Stomach (tissue), 9 donors: ENCODE results near the gene KIAA1671. TPM values are rescaled to one million over a fixed set of nuclear protein-coding genes. Genes with fewer than 3 reads are reported as not detected.

Experiments
- DNase-seq, 2 donors: peaks; one replicate each; pipeline versions ENCODE4 v3.0.0 to v3.0.0-alpha.2; 2013 to 2019
- H3K27ac ChIP-seq, 5 donors: fragments of 200-600 bp in 4 of 5; sonication (generic) in 4 of 5; one replicate each; pipeline ENCODE4 v1.5.1; 2013 to 2019; ENCODE audit warnings: mild to moderate bottlenecking in 1 of 5, moderate library complexity in 1 of 5
- H3K27me3 ChIP-seq, 3 donors: fragments of 200-600 bp; sonication (generic); one replicate each; pipeline ENCODE4 v1.5.1; 2017 to 2019; ENCODE audit warnings: mixed run types in 1 of 3
- H3K36me3 ChIP-seq, 4 donors: fragments of 200-600 bp; sonication (generic); 1 replicate in 3 of 4; 2 replicates in 1 of 4; pipeline ENCODE4 v1.5.1; 2016 to 2019
- H3K4me1 ChIP-seq, 4 donors: fragments of 200-600 bp; sonication (generic); one replicate each; pipeline ENCODE4 v1.5.1; 2016 to 2019
- H3K4me3 ChIP-seq, 4 donors: fragments of 200-600 bp; sonication (generic) in 3 of 4; one replicate each; pipeline ENCODE4 v1.5.1; 2016 to 2019; ENCODE audit warnings: mild to moderate bottlenecking in 1 of 4
- H3K9me3 ChIP-seq, 4 donors: fragments of 200-600 bp; sonication (generic); one replicate each; pipeline ENCODE4 v1.5.1; 2016 to 2019
- EP300 ChIP-seq: sonication (generic); formaldehyde crosslinking; IDR thresholded peaks from one replicate; pipeline ENCODE4 v1.6.1; 2017; ENCODE audit warnings: antibody characterized with exemption
- POLR2A ChIP-seq, 4 donors: fragments of 450-650 bp; IDR thresholded peaks; one replicate each; pipeline ENCODE4 v1.6.1; 2016; ENCODE audit warnings: antibody characterized with exemption in 4 of 4, control low read depth in 2 of 4, mild to moderate bottlenecking in 1 of 4, moderate library complexity in 1 of 4
- POLR2AphosphoS5 ChIP-seq, 3 donors: sonication (generic); formaldehyde crosslinking; IDR thresholded peaks; one replicate each; pipeline ENCODE4 v1.6.1; 2016; ENCODE audit warnings: antibody characterized with exemption in 3 of 3
- WGBS, 5 donors: extraction: QIAGEN DNeasy Blood & Tissue Kit in 3 of 5; methylation state at CpG; one replicate each; pipeline versions ENCODE4 v1.1.5 to v1.1.7; 2013 to 2018; 5-methylcytosine and 5-hydroxymethylcytosine counted together
- intact Hi-C: fragments of 100-400 bp; cut with DNase I; formaldehyde crosslinking; loops from one replicate; pipeline ENCODE4 v1.15.1; 2023; ENCODE audit warnings: low total_unique reads
- polyA plus RNA-seq, 3 donors: library from polyadenylated mRNA; stranded (reverse); fragments of 200-250 nt; gene quantifications; one replicate each; pipeline ENCODE4 v1.2.3, GENCODE V29; 2013
- total RNA-seq, 5 donors: library from RNA; depleted of rRNA; stranded (reverse); fragments of >200 nt; gene quantifications; one replicate each; pipeline versions ENCODE4 v1.1.0 to v1.2.3, GENCODE V29; 2014 to 2016
- TF ChIP-seq, protein P1 (sequence below), 7 experiments: fragments of 450-650 bp in 4 of 7; fragments of 200-600 bp in 3 of 7; sonication (generic) in 3 of 7; IDR thresholded peaks; one replicate each; pipeline ENCODE4 v1.5.1; 2016 to 2019; ENCODE audit warnings: antibody characterized with exemption in 7 of 7, control low read depth in 2 of 7, mild to moderate bottlenecking in 1 of 7
- donor health status: healthy with polysubstance abuse.
- donor health status: Bipolar disorder and iron deficiency.
- donor health status: healthy.

Gene KIAA1671
- total and polyA plus RNA-seq, 8 donors = 5.7 to 80.5 (median 32.5) TPM

DNA sequence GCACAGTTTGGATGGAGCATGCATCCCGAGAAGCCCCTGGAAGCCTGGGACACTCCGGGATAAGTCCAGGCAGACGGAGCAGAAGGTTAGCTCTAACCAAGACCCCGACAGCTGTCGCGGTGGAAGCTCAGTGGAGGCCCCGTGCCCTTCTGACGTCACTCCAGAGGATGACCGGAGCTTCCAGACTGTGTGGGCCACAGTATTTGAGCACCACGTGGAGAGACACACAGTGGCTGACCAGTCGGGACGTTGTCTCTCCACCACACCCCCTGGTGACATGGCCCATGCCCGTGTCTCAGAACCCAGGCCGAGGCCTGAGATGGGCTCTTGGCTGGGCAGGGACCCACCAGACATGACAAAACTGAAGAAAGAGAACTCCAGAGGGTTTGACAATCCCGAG lies 86.3 kb downstream of the KIAA1671 start:
- Histone ChIP-seq H3K27me3 (no peaks in the 10 kb centered on the region), H3K4me3 (no peak overlapping the region), H3K4me1 (no peaks in the 10 kb centered on the region), H3K27ac (no peak overlapping the region), H3K36me3 (peaks cover 6 to 45% (median 38%) of the 10 kb centered on the region in 4 donors), H3K9me3 (no peaks in the 10 kb centered on the region)
- DNase-seq = no peak
- TF ChIP-seq, protein P1, sequence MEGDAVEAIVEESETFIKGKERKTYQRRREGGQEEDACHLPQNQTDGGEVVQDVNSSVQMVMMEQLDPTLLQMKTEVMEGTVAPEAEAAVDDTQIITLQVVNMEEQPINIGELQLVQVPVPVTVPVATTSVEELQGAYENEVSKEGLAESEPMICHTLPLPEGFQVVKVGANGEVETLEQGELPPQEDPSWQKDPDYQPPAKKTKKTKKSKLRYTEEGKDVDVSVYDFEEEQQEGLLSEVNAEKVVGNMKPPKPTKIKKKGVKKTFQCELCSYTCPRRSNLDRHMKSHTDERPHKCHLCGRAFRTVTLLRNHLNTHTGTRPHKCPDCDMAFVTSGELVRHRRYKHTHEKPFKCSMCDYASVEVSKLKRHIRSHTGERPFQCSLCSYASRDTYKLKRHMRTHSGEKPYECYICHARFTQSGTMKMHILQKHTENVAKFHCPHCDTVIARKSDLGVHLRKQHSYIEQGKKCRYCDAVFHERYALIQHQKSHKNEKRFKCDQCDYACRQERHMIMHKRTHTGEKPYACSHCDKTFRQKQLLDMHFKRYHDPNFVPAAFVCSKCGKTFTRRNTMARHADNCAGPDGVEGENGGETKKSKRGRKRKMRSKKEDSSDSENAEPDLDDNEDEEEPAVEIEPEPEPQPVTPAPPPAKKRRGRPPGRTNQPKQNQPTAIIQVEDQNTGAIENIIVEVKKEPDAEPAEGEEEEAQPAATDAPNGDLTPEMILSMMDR (IDR thresholded peaks at IDR 0.05) = no peak
- TF ChIP-seq EP300 (no peak), POLR2A (IDR thresholded peaks at IDR 0.05) (no peak), POLR2AphosphoS5 (IDR thresholded peaks at IDR 0.05) (no peak)
- 90 to 96% (median 95%) methylated on average over 15 of the region's 15 CpGs for WGBS, 5 donors
- intact Hi-C loops = no loop called here

DNA sequence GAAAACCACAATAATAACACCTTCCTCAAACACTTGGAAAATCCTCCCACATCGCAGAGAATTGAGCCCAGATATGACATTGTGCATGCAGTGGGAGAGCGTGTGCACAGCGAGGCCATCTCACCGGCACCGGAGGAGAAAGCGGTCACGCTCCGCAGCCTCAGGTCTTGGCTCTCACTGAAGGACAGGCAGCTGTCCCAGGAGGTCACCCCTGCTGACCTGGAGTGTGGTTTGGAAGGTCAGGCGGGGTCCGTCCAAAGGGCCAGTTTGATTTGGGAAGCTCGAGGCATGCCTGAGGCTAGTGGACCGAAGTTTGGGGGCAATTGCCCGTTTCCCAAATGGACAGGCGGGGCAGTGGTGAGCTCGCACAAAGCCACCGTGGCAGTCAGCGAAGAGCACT lies 86.7 kb downstream of the KIAA1671 start:
- Histone ChIP-seq H3K4me1 (no peaks in the 10 kb centered on the region), H3K9me3 (no peaks in the 10 kb centered on the region), H3K27ac (no peak overlapping the region), H3K27me3 (no peaks in the 10 kb centered on the region), H3K36me3 (peaks cover 6 to 46% (median 33%) of the 10 kb centered on the region in 4 donors), H3K4me3 (no peak overlapping the region)
- whole genome bisulfite sequencing, 5 donors = 92 to 95% (median 93%) methylated on average over 17 of the region's 17 CpGs
- TF ChIP-seq EP300 = no peak
- TF ChIP-seq POLR2AphosphoS5 (IDR thresholded peaks at IDR 0.05) = no peak
- no peak for TF ChIP-seq POLR2A (IDR thresholded peaks at IDR 0.05)
- TF ChIP-seq, protein P1 (IDR thresholded peaks at IDR 0.05) = no peak
- DNase-seq = no peak
- intact Hi-C loops = no loop called here

DNA sequence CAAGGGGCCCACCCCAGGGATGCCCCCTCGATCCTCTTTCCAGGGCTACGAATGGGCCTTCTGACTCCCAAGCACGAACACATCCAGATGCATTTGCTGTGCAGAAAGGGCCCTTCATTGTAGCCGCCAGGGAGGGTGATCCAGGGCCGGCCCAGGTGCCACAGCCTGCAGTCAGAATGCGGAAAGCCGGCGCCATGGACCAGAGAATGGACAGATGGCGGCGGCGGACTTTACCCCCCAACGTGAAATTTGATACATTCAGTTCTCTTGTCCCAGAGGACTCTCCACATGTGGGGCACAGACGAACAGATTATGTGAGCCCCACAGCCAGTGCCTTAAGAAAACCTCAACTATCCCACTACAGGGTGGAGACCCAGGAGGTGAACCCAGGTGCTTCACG lies 87.2 kb downstream of the KIAA1671 start:
- H3K27ac ChIP-seq = no peak overlapping the region
- DNase-seq = no peak
- no peaks in the 10 kb centered on the region for H3K27me3 ChIP-seq
- no peak overlapping the region for H3K4me3 ChIP-seq
- H3K36me3 ChIP-seq = peaks cover 6 to 46% (median 32%) of the 10 kb centered on the region in 4 donors
- H3K9me3 ChIP-seq = no peaks in the 10 kb centered on the region
- WGBS, 5 donors = 91 to 95% (median 93%) methylated on average over 14 of the region's 14 CpGs
- TF ChIP-seq POLR2A (IDR thresholded peaks at IDR 0.05) (no peak), EP300 (no peak), POLR2AphosphoS5 (IDR thresholded peaks at IDR 0.05) (no peak)
- TF ChIP-seq, protein P1 (IDR thresholded peaks at IDR 0.05) = no peak
- intact Hi-C loops = no loop called here
- H3K4me1 ChIP-seq = no peaks in the 10 kb centered on the region

DNA sequence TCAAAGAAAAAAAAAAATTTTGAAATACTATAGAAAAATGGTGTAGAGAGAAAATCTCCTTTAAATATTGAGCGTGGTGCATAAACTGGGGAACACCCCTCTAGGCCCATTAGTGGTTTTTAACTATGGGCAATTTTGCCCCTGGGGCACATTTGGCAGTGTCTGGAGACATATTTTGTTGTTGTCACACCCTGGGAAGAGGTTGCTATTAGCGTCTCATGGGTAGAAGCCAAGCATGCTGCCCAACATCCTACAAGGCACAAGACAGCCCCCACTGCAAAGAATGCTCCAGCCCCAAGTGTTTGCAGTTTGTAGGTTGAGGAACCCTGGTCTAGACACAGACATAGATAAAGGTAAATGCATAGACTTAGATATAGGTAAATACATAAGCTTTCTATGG lies 92.6 kb downstream of the KIAA1671 start:
- Histone ChIP-seq H3K27ac (no peak overlapping the region), H3K36me3 (peaks cover 0 to 40% (median 19%) of the 10 kb centered on the region in 4 donors), H3K9me3 (no peaks in the 10 kb centered on the region), H3K27me3 (no peaks in the 10 kb centered on the region), H3K4me3 (no peak overlapping the region), H3K4me1 (no peaks in the 10 kb centered on the region)
- intact Hi-C loops = loop anchor here (5.0 kb wide), 1 partner anchor 93 kb away; the partner anchor contains the start of gene KIAA1671
- TF ChIP-seq EP300 = no peak
- TF ChIP-seq POLR2A (IDR thresholded peaks at IDR 0.05) = no peak
- no peak for TF ChIP-seq POLR2AphosphoS5 (IDR thresholded peaks at IDR 0.05)
- TF ChIP-seq, protein P1 (IDR thresholded peaks at IDR 0.05) = no peak
- DNase-seq = no peak
- 74 to 92% (median 83%) methylated on average over 2 of the region's 2 CpGs for WGBS, 5 donors
